ENCODE data around the gene PER1. TPM values are rescaled to one million over a fixed set of nuclear protein-coding genes. Genes with fewer than 3 reads are reported as not detected.
A peak's percentile ranks its signal among the peaks of the same experiment; 100 is the strongest.
"Not testable (repeated sequence)": the region's sequence is repeated elsewhere in the genome, so short reads cannot be mapped to it uniquely, and the experiment has no call there.

Gene PER1
- total and polyA plus RNA-seq, 7 donors, result 48.9 to 278 (median 145) TPM

DNA sequence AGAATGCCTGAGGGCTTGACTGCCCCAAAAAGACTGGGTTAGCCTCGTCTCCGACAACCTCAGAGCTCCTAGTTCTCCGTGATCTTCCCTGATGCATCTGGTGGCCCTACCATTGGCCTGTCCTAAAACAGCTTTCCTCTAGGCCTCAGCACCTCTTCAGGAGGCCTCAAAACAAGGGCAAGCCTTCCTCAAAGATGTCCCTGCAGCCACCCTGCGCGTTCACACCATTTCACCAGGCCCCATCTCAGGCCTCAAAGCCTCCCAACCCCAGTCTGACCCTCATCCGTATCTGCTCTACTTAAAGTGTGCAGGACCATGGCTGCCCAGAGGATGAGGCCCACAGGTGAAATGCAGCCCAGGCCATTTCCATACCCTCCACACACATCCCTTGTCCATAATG is 41.3 kb downstream of the PER1 start:
- H3K27me3 ChIP-seq (ENCODE audit: insufficient read depth in 3 of 3, low read length in 2 of 3), result peaks cover 0 to 65% (median 12%) of the 10 kb centered on the region in 3 donors
- TF ChIP-seq, protein P1, sequence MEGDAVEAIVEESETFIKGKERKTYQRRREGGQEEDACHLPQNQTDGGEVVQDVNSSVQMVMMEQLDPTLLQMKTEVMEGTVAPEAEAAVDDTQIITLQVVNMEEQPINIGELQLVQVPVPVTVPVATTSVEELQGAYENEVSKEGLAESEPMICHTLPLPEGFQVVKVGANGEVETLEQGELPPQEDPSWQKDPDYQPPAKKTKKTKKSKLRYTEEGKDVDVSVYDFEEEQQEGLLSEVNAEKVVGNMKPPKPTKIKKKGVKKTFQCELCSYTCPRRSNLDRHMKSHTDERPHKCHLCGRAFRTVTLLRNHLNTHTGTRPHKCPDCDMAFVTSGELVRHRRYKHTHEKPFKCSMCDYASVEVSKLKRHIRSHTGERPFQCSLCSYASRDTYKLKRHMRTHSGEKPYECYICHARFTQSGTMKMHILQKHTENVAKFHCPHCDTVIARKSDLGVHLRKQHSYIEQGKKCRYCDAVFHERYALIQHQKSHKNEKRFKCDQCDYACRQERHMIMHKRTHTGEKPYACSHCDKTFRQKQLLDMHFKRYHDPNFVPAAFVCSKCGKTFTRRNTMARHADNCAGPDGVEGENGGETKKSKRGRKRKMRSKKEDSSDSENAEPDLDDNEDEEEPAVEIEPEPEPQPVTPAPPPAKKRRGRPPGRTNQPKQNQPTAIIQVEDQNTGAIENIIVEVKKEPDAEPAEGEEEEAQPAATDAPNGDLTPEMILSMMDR (IDR thresholded peaks at IDR 0.05), result no peak
- 91 to 95% (median 94%) methylated on average over 6 of the region's 6 CpGs for WGBS, 3 donors
- H3K4me1 ChIP-seq, result no peaks in the 10 kb centered on the region
- H3K4me3 ChIP-seq, result no peak overlapping the region
- H3K27ac ChIP-seq, result no peak overlapping the region
- H3K9me3 ChIP-seq, result no peaks in the 10 kb centered on the region
- DNase-seq, result no peak
- ATAC-seq, result no peak
- no peaks in the 10 kb centered on the region for H3K36me3 ChIP-seq (ENCODE audit: insufficient read depth in 1 of 2, low read depth in 1 of 2)
- intact Hi-C loops (cut with DNase I), result loop anchor here (2.0 to 10.0 kb wide), 3 partner anchors 49 to 184 kb away; partner anchors contain the start of gene SLC25A35 (in 1 of the 2)

DNA sequence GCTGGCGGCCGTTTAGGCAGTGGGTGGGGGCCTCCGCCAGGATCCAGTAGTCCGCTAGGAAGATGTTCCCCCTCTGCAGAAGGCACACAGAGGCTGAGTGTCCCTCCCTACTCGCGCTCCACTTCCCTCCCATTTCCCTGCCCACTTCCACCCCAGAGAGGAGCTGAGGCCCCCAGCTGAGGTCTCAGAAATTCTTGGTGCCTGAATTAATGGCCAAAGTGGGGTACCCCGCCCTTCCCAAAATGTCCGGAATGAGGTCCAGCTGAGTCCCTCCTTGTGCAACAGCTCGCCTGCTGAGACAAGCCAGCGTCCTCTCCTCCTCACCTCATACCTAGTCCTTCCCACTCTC is 41.8 kb downstream of the PER1 start:
- WGBS, 3 donors, result 31 to 35% (median 31%) methylated on average over 10 of the region's 10 CpGs
- H3K4me1 ChIP-seq, result no peaks in the 10 kb centered on the region

DNA sequence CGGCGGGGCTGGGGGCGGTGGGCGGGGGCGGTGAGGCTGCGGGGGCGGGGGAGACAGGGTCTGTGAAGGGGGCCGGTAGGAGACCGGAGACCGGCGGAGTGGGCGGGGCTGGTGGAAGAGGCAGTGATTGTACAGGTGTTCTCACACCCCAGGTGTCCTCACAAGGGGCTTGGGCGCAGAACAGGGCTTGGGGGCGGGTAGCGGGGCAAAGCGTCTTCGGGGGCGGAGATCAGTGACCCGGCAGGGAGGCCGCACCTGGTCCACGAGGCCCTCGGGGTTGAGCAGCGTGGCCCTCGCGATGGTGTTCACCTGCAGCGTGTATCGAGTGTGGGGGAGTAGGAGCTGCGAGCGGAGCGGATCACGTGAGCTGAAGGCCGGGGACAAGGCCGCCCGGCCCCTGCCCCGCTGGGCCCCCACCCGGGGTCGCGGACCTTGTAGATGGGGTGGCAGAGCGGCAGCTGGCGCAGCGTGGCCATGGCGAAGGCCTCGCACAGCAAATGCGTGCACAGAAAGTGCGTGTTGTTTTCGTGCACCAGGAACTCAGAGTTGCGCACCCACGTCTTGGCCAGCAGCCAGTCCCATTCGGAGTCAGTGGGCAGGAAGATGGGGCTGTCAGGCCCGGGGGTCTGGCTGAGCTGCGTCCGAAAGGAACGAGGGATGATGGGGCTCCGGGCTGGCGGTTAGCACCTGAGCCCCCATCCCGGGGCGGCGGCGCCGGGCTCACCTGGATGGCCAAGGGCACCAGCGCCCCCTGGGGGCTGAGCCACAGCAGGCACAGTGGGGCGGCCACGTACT is 42.3 kb downstream of the PER1 start:
- ATAC-seq, result peak; percentile 71 to 81 (median 78)
- peak; percentile 49 to 71 for DNase-seq
- intact Hi-C loops (cut with DNase I), result loop anchor here (2.0 to 10.0 kb wide), 3 partner anchors 48 to 185 kb away; partner anchors contain the start of gene SLC25A35 (in 1 of the 2)
- Histone ChIP-seq H3K27me3 (ENCODE audit: insufficient read depth in 3 of 3, low read length in 2 of 3) (peaks cover 0 to 56% (median 7%) of the 10 kb centered on the region in 3 donors), H3K9me3 (no peaks in the 10 kb centered on the region), H3K4me3 (no peak overlapping the region), H3K4me1 (no peaks in the 10 kb centered on the region), H3K36me3 (ENCODE audit: insufficient read depth in 1 of 2, low read depth in 1 of 2) (no peaks in the 10 kb centered on the region), H3K27ac (no peak overlapping the region)
- WGBS, 3 donors, result 10 to 13% (median 12%) methylated on average over 49 to 63 of the region's 63 CpGs
- TF ChIP-seq, protein P1 (IDR thresholded peaks at IDR 0.05), result peak; percentile 69

More for the DNA sequence above, 41.8 kb downstream of the PER1 start:
- Histone ChIP-seq H3K4me3 (no peak overlapping the region), H3K27ac (no peak overlapping the region), H3K9me3 (no peaks in the 10 kb centered on the region), H3K36me3 (ENCODE audit: insufficient read depth in 1 of 2, low read depth in 1 of 2) (no peaks in the 10 kb centered on the region), H3K27me3 (ENCODE audit: insufficient read depth in 3 of 3, low read length in 2 of 3) (peaks cover 0 to 61% (median 9%) of the 10 kb centered on the region in 3 donors)
- intact Hi-C loops (cut with DNase I), result loop anchor here (2.0 to 10.0 kb wide), 3 partner anchors 48 to 184 kb away; partner anchors contain the start of gene SLC25A35 (in 1 of the 2)
- ATAC-seq (no peak), DNase-seq (no peak)
- TF ChIP-seq, protein P1 (IDR thresholded peaks at IDR 0.05), result no peak

DNA sequence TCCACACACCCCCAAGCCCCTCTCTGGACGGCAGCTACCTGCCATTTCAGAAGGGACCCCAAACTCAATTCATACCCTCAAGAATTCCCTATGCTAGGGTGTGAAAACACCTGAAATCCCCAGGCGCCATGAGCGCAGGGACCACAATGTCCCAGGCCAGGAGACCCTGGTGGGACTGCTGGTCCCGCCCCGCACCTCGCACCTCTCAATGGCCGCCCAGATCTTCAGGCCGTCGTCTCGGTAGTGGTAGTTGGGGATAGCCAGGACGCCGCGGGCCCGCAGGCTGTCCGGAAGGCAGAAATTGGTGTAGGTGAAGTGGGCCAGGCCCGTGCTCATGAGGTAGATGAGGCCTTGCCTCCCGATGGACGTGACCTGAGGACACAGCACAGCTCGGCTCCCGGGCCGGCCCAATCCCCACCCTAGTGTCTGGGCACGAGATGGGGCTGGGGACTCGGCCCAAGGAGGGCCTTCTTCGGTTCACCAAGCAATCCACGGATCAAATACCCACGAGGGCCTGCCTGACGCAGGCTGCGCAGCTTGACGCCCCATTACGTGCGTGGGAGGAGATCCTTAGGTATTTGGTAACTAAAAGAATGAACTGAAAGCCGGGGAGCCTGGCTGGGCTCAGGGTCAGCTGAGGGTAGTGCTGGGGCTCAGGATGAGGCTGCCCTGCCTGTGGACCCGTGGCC is 43.1 kb downstream of the PER1 start:
- TF ChIP-seq, protein P1 (IDR thresholded peaks at IDR 0.05), result no peak
- DNase-seq, result no peak
- H3K27ac ChIP-seq, result no peak overlapping the region
- no peak for ATAC-seq
- peaks cover 0 to 50% (median 7%) of the 10 kb centered on the region in 3 donors for H3K27me3 ChIP-seq (ENCODE audit: insufficient read depth in 3 of 3, low read length in 2 of 3)
- H3K36me3 ChIP-seq (ENCODE audit: insufficient read depth in 1 of 2, low read depth in 1 of 2), result no peaks in the 10 kb centered on the region
- H3K4me3 ChIP-seq, result no peak overlapping the region
- H3K4me1 ChIP-seq, result no peaks in the 10 kb centered on the region
- intact Hi-C loops (cut with DNase I), result no loop called here
- 78 to 82% (median 80%) methylated on average over 30 to 33 of the region's 33 CpGs for WGBS, 3 donors
- H3K9me3 ChIP-seq, result no peaks in the 10 kb centered on the region

DNA sequence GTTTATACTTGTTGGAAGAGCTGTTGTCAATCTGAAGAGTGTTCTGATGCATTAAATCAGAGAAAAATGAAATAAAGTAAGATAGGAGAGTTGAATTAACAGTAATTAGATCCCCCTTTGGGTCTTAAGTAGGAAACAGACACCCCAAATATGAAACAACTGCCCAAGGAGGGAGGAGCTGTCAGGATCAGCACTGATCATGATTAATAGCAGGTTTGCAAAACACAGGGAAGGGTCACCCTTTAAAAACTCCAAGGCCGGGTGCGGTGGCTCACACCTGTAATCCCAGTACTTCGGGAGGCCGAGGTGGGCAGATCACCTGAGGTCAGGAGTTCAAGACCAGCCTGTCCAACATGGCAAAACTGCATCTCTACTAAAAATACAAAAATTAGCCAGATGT is 45.2 kb downstream of the PER1 start:
- H3K36me3 ChIP-seq (ENCODE audit: insufficient read depth in 1 of 2, low read depth in 1 of 2); H3K9me3 ChIP-seq; intact Hi-C loops (cut with DNase I); ATAC-seq; H3K27ac ChIP-seq; H3K4me3 ChIP-seq; DNase-seq; H3K4me1 ChIP-seq: not testable (repeated sequence)
- H3K27me3 ChIP-seq (ENCODE audit: insufficient read depth in 3 of 3, low read length in 2 of 3), result peaks cover 0 to 34% (median 5%) of the 10 kb centered on the region in 3 donors
- WGBS, 3 donors, result 70 to 81% (median 81%) methylated on average over 4 of the region's 4 CpGs
